A673 (cell line): ENCODE results near the gene CEP170B.

Source experiments
- CTCF ChIP-seq: fragments of 300-800, 200-600 bp; sonication (generic); conservative IDR thresholded peaks from 2 replicates; pipeline ENCODE4 v1.5.1; 2017; ENCODE audit warnings: low read depth, mild to moderate bottlenecking, antibody characterized with exemption, low read length, moderate library complexity, mixed read lengths
- EZH2 ChIP-seq: fragments of 200-600 bp; sonication (generic); IDR thresholded peaks from 2 replicates; pipeline ENCODE4 v1.6.1; 2017; ENCODE audit warnings: borderline replicate concordance, low read depth, mild to moderate bottlenecking, mixed read lengths, antibody characterized with exemption, low read length; ENCODE audit not compliant: poor library complexity, severe bottlenecking

- TF ChIP-seq CTCF: no peak
- no peak for TF ChIP-seq EZH2
These were observed 2.4 kb downstream of the CEP170B start for GRCh38 chr14:104867371-104868059.
